SK-N-SH treated with all-trans-retinoic acid at 6 μM for 48 hours (cell line): ENCODE results near the gene COL3A1.

Experiments used
- ATAC-seq: fragments of 200-7000 bp; cut with Tn5 transposase; 3 replicates; pipeline ENCODE4 v1.9.1; 2020; ENCODE audit warnings: mild to moderate bottlenecking, moderate library complexity
- ARNTL ChIP-seq: fragments of 450-650 bp; formaldehyde crosslinking; IDR thresholded peaks from 2 replicates; pipeline ENCODE4 v1.5.0; 2020; ENCODE audit warnings: low read depth, mild to moderate bottlenecking, moderate library complexity, borderline replicate concordance
- BACH2 ChIP-seq: fragments of 250-450 bp; sonication (Bioruptor Pico); IDR thresholded peaks from 2 replicates; pipeline ENCODE4 v1.9.0; 2021; ENCODE audit warnings: mild to moderate bottlenecking, borderline replicate concordance
- ESRRG ChIP-seq: fragments of 250-450 bp; sonication (Bioruptor Pico); IDR thresholded peaks from 2 replicates; pipeline ENCODE4 v1.6.1; 2021; ENCODE audit warnings: mild to moderate bottlenecking
- GLIS3 ChIP-seq: fragments of 250-450 bp; sonication (Bioruptor Pico); IDR thresholded peaks from 2 replicates; pipeline ENCODE4 v1.5.0; 2020; ENCODE audit warnings: mild to moderate bottlenecking, moderate library complexity
- ISL1 ChIP-seq: fragments of 250-450 bp; sonication (Bioruptor Pico); IDR thresholded peaks from 2 replicates; pipeline ENCODE4 v2.1.2; 2022; ENCODE audit warnings: mild to moderate bottlenecking, moderate library complexity
- PATZ1 ChIP-seq: fragments of 250-450 bp; sonication (Bioruptor Pico); IDR thresholded peaks from 2 replicates; pipeline ENCODE4 v1.8.0; 2020; ENCODE audit warnings: mild to moderate bottlenecking, moderate library complexity, borderline replicate concordance
- PPARA ChIP-seq: fragments of 250-450 bp; sonication (Bioruptor Pico); IDR thresholded peaks from 2 replicates; pipeline ENCODE4 v1.5.0; 2020; ENCODE audit warnings: mild to moderate bottlenecking, borderline replicate concordance
- SNAI2 ChIP-seq: fragments of 250-450 bp; sonication (Bioruptor Pico); IDR thresholded peaks from 2 replicates; pipeline ENCODE4 v1.5.0; 2020; ENCODE audit warnings: mild to moderate bottlenecking, moderate library complexity
- TCF4 ChIP-seq: fragments of 250-450 bp; sonication (Bioruptor Pico); IDR thresholded peaks from 2 replicates; pipeline ENCODE4 v1.8.0; 2021; ENCODE audit warnings: mild to moderate bottlenecking, moderate library complexity, borderline replicate concordance
- TOX ChIP-seq: fragments of 250-450 bp; sonication (Bioruptor Pico); IDR thresholded peaks from 2 replicates; pipeline ENCODE4 v1.8.0; 2021; ENCODE audit warnings: mild to moderate bottlenecking, moderate library complexity, borderline replicate concordance
- ZC3H10 ChIP-seq: fragments of 250-450 bp; sonication (Bioruptor Pico); IDR thresholded peaks from 2 replicates; pipeline ENCODE4 v1.5.1; 2021; ENCODE audit warnings: mild to moderate bottlenecking, moderate library complexity
- ZFP3 ChIP-seq: fragments of 250-450 bp; sonication (Bioruptor Pico); IDR thresholded peaks from 2 replicates; pipeline ENCODE4 v1.5.0; 2020; ENCODE audit warnings: mild to moderate bottlenecking, moderate library complexity
- ZFP30 ChIP-seq: fragments of 450-650 bp; formaldehyde crosslinking; IDR thresholded peaks from 2 replicates; pipeline ENCODE4 v1.5.0; 2022; ENCODE audit warnings: mild to moderate bottlenecking, moderate library complexity
- ZNF70 ChIP-seq: fragments of 450-650 bp; formaldehyde crosslinking; IDR thresholded peaks from 2 replicates; pipeline ENCODE4 v1.5.0; 2020; ENCODE audit warnings: mild to moderate bottlenecking, moderate library complexity
- ZNF8 ChIP-seq: fragments of 450-650 bp; formaldehyde crosslinking; IDR thresholded peaks from 2 replicates; pipeline ENCODE4 v1.5.0; 2020; ENCODE audit warnings: mild to moderate bottlenecking, moderate library complexity
- TF ChIP-seq, protein P1 (sequence below): fragments of 250-450 bp; sonication (Bioruptor Pico); IDR thresholded peaks from 2 replicates; pipeline ENCODE4 v1.5.0; 2020; ENCODE audit warnings: mild to moderate bottlenecking, moderate library complexity
- TF ChIP-seq, protein P2 (sequence below): fragments of 250-450 bp; sonication (Bioruptor Pico); IDR thresholded peaks from 2 replicates; pipeline ENCODE4 v1.5.1; 2021; ENCODE audit warnings: mild to moderate bottlenecking, moderate library complexity
- TF ChIP-seq, protein P3 (sequence below): fragments of 250-450 bp; sonication (Bioruptor Pico); IDR thresholded peaks from 2 replicates; pipeline ENCODE4 v1.8.0; 2021; ENCODE audit warnings: low read depth, mild to moderate bottlenecking, moderate library complexity, borderline replicate concordance

Gene COL3A1

DNA sequence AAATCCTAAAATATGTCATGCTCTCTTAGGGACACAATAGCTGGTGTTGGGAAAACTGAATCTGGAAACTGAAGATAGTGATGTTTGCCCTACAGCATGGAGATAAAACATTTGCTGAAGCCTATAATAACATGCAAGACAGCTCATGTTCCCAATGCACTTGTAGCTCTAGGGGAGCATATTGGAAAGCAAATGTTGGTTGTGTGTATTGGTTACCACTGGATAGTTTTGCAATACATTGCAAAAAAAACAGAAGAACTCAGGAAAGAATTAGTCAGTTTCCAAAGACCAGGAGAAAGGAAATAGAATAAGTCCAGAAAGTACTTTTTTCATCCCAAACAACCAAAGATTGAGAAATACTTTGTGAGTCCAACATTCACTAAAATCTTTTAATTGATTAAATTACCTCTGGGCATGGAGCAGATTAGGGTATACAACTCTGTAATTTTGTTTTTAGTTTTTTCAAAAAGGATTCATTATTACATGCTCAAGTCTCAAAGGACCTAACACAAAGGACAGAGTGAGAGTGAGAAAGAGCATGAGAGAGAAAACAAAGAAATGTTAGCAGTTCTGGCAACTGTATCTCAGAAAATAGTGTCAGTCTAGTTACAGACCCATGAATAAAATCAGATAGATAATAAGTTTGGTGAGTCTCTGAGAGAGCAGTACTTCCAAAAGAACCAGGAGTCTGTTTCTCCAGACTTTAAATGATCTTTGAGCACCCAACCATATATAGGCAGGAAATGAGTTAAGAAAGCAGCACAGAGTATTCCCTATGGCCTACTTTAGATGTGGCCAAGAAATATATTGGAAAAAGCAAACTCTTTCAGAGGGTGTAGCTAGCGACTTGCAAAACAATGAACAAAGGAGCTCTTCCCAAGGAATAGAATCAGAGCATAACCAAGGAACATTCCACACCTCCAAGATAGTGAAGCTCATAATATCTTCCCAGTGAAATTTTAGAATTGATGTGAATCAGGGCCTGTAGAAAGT is 36.6 kb upstream of the COL3A1 start:
- TF ChIP-seq, protein P1, sequence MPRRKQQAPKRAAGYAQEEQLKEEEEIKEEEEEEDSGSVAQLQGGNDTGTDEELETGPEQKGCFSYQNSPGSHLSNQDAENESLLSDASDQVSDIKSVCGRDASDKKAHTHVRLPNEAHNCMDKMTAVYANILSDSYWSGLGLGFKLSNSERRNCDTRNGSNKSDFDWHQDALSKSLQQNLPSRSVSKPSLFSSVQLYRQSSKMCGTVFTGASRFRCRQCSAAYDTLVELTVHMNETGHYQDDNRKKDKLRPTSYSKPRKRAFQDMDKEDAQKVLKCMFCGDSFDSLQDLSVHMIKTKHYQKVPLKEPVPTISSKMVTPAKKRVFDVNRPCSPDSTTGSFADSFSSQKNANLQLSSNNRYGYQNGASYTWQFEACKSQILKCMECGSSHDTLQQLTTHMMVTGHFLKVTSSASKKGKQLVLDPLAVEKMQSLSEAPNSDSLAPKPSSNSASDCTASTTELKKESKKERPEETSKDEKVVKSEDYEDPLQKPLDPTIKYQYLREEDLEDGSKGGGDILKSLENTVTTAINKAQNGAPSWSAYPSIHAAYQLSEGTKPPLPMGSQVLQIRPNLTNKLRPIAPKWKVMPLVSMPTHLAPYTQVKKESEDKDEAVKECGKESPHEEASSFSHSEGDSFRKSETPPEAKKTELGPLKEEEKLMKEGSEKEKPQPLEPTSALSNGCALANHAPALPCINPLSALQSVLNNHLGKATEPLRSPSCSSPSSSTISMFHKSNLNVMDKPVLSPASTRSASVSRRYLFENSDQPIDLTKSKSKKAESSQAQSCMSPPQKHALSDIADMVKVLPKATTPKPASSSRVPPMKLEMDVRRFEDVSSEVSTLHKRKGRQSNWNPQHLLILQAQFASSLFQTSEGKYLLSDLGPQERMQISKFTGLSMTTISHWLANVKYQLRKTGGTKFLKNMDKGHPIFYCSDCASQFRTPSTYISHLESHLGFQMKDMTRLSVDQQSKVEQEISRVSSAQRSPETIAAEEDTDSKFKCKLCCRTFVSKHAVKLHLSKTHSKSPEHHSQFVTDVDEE (CRISPR knock-in tag) = no peak
- no peak for TF ChIP-seq ESRRG (CRISPR knock-in tag)
- no peak for ATAC-seq

- no peak for TF ChIP-seq GLIS3 (CRISPR knock-in tag)
- TF ChIP-seq, protein P2, sequence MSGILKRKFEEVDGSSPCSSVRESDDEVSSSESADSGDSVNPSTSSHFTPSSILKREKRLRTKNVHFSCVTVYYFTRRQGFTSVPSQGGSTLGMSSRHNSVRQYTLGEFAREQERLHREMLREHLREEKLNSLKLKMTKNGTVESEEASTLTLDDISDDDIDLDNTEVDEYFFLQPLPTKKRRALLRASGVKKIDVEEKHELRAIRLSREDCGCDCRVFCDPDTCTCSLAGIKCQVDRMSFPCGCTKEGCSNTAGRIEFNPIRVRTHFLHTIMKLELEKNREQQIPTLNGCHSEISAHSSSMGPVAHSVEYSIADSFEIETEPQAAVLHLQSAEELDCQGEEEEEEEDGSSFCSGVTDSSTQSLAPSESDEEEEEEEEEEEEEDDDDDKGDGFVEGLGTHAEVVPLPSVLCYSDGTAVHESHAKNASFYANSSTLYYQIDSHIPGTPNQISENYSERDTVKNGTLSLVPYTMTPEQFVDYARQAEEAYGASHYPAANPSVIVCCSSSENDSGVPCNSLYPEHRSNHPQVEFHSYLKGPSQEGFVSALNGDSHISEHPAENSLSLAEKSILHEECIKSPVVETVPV (CRISPR knock-in tag) = no peak
- TF ChIP-seq, protein P3, sequence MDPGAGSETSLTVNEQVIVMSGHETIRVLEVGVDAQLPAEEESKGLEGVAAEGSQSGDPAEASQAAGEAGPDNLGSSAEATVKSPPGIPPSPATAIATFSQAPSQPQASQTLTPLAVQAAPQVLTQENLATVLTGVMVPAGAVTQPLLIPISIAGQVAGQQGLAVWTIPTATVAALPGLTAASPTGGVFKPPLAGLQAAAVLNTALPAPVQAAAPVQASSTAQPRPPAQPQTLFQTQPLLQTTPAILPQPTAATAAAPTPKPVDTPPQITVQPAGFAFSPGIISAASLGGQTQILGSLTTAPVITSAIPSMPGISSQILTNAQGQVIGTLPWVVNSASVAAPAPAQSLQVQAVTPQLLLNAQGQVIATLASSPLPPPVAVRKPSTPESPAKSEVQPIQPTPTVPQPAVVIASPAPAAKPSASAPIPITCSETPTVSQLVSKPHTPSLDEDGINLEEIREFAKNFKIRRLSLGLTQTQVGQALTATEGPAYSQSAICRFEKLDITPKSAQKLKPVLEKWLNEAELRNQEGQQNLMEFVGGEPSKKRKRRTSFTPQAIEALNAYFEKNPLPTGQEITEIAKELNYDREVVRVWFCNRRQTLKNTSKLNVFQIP = no peak
- TF ChIP-seq ZFP30 (CRISPR knock-in tag) = no peak
- no peak for TF ChIP-seq TCF4 (CRISPR knock-in tag)
- TF ChIP-seq PATZ1 (CRISPR knock-in tag) = no peak
- no peak for TF ChIP-seq SNAI2 (CRISPR knock-in tag)
- TF ChIP-seq ZNF70 (CRISPR knock-in tag) = no peak
- no peak for TF ChIP-seq TOX (CRISPR knock-in tag)
- TF ChIP-seq, protein P1 (CRISPR knock-in tag) = no peak
- TF ChIP-seq ZFP3 (CRISPR knock-in tag) = no peak
- TF ChIP-seq PPARA (CRISPR knock-in tag) = no peak
- no peak for TF ChIP-seq ZC3H10
- TF ChIP-seq ZNF8 = no peak
- no peak for TF ChIP-seq ESRRG (CRISPR knock-in tag)
- TF ChIP-seq ARNTL (CRISPR knock-in tag) = no peak
- ATAC-seq = no peak
Observed at GRCh38 chr2:188940171-188940570, 34.0 kb upstream of the COL3A1 start.

- no peak for ATAC-seq
- TF ChIP-seq, protein P1 (CRISPR knock-in tag) = no peak
- TF ChIP-seq ZFP3 (CRISPR knock-in tag) (no peak), PPARA (CRISPR knock-in tag) (no peak), ISL1 (CRISPR knock-in tag) (no peak), SNAI2 (CRISPR knock-in tag) (no peak), ZFP30 (CRISPR knock-in tag) (no peak), TCF4 (CRISPR knock-in tag) (no peak), GLIS3 (CRISPR knock-in tag) (no peak), BACH2 (CRISPR knock-in tag) (no peak)
- TF ChIP-seq, protein P3 = no peak
Observed at GRCh38 chr2:188944442-188944841, 29.7 kb upstream of the COL3A1 start.
